HUES48 (cell line): Measurements from ENCODE around the gene RCBTB2.
"Not testable (repeated sequence)": the region's sequence is repeated elsewhere in the genome, so short reads cannot be mapped to it uniquely, and the experiment has no call there.

Experiments
- H3K27ac ChIP-seq: one replicate; pipeline ENCODE4 v1.7.0; 2013; ENCODE audit warnings: low read depth, low read length, inconsistent platforms
- H3K27me3 ChIP-seq: 2 replicates; pipeline ENCODE4 v1.6.1; 2013; ENCODE audit warnings: mild to moderate bottlenecking, low read length; ENCODE audit not compliant: control insufficient read depth, insufficient read depth
- H3K36me3 ChIP-seq: 2 replicates; pipeline ENCODE4 v1.6.1; 2013; ENCODE audit warnings: low read length; ENCODE audit not compliant: control insufficient read depth, insufficient read depth
- H3K4me1 ChIP-seq: 2 replicates; pipeline ENCODE4 v1.6.1; 2013; ENCODE audit warnings: mild to moderate bottlenecking, low read length; ENCODE audit not compliant: control insufficient read depth, insufficient read depth
- H3K4me3 ChIP-seq: 2 replicates; pipeline ENCODE4 v1.5.1; 2013; ENCODE audit warnings: mild to moderate bottlenecking, low read depth, low read length
- H3K9ac ChIP-seq: 2 replicates; pipeline ENCODE4 v1.6.1; 2013; ENCODE audit warnings: mild to moderate bottlenecking, low read depth, low read length, moderate library complexity
- H3K9me3 ChIP-seq: 2 replicates; pipeline ENCODE4 v1.6.1; 2013; ENCODE audit warnings: low read length; ENCODE audit not compliant: control insufficient read depth, insufficient read depth

RCBTB2 gene

GRCh38 chr13:48532506-48533499, at the start of gene RCBTB2:
RCBTB2 (minus strand) TSS chr13:48533080; CDS start chr13:48521939, 11,141 bp downstream.
- peak within 1 kb of the TSS; percentile 77 for H3K4me3 ChIP-seq
- peak within 1 kb of the TSS; percentile 74 for H3K9ac ChIP-seq
- no peaks in the 10 kb centered on the region for H3K9me3 ChIP-seq
- H3K36me3 ChIP-seq = no peaks in the 10 kb centered on the region
- peaks cover 14% of the 10 kb centered on the region for H3K4me1 ChIP-seq
- no peaks in the 10 kb centered on the region for H3K27me3 ChIP-seq
- H3K27ac ChIP-seq = peak within 1 kb of the TSS; percentile 97

GRCh38 chr13:48582084-48582483, 49.2 kb upstream of the RCBTB2 start:
- no peak overlapping the region for H3K9ac ChIP-seq
- H3K27me3 ChIP-seq = no peaks in the 10 kb centered on the region
- H3K27ac ChIP-seq = no peak overlapping the region
- no peak overlapping the region for H3K4me3 ChIP-seq
- peaks cover 11% of the 10 kb centered on the region for H3K4me1 ChIP-seq
- no peaks in the 10 kb centered on the region for H3K36me3 ChIP-seq
- no peaks in the 10 kb centered on the region for H3K9me3 ChIP-seq

- Histone ChIP-seq H3K36me3 (no peaks in the 10 kb centered on the region), H3K27ac (no peak overlapping the region), H3K4me3 (no peak overlapping the region), H3K4me1 (peaks cover 2% of the 10 kb centered on the region; the same call in 1 of the 2 replicates), H3K9me3 (no peaks in the 10 kb centered on the region), H3K27me3 (no peaks in the 10 kb centered on the region), H3K9ac (no peak overlapping the region)
Measured at GRCh38 chr13:48580896-48581295, 48.0 kb upstream of the RCBTB2 start.

- H3K4me3 ChIP-seq = no peak overlapping the region
- no peaks in the 10 kb centered on the region for H3K36me3 ChIP-seq
- no peak overlapping the region for H3K9ac ChIP-seq
- H3K9me3 ChIP-seq = no peaks in the 10 kb centered on the region
- no peak overlapping the region for H3K27ac ChIP-seq
- H3K27me3 ChIP-seq = no peaks in the 10 kb centered on the region
- no peaks in the 10 kb centered on the region for H3K4me1 ChIP-seq
Measured at GRCh38 chr13:48580185-48580803, 47.4 kb upstream of the RCBTB2 start.

- H3K9me3 ChIP-seq, H3K36me3 ChIP-seq, H3K27ac ChIP-seq, H3K4me1 ChIP-seq, H3K4me3 ChIP-seq, H3K27me3 ChIP-seq, H3K9ac ChIP-seq: not testable (repeated sequence)
Measured at GRCh38 chr13:48579919-48580180, 47.0 kb upstream of the RCBTB2 start.

GRCh38 chr13:48579165-48579918, 46.5 kb upstream of the RCBTB2 start:
- no peaks in the 10 kb centered on the region for H3K27me3 ChIP-seq
- H3K4me1 ChIP-seq = no peaks in the 10 kb centered on the region
- no peak overlapping the region for H3K27ac ChIP-seq
- H3K9me3 ChIP-seq = no peaks in the 10 kb centered on the region
- H3K4me3 ChIP-seq = no peak overlapping the region
- no peaks in the 10 kb centered on the region for H3K36me3 ChIP-seq
- no peak overlapping the region for H3K9ac ChIP-seq

- no peak overlapping the region for H3K9ac ChIP-seq
- no peaks in the 10 kb centered on the region for H3K4me1 ChIP-seq
- H3K27me3 ChIP-seq = no peaks in the 10 kb centered on the region
- no peak overlapping the region for H3K4me3 ChIP-seq
- no peak overlapping the region for H3K27ac ChIP-seq
- no peaks in the 10 kb centered on the region for H3K9me3 ChIP-seq
- H3K36me3 ChIP-seq = no peaks in the 10 kb centered on the region
Measured at GRCh38 chr13:48578516-48579164, 45.8 kb upstream of the RCBTB2 start.

- H3K9me3 ChIP-seq = no peaks in the 10 kb centered on the region
- no peaks in the 10 kb centered on the region for H3K4me1 ChIP-seq
- H3K36me3 ChIP-seq = no peaks in the 10 kb centered on the region
- H3K27me3 ChIP-seq = no peaks in the 10 kb centered on the region
- H3K4me3 ChIP-seq = no peak overlapping the region
- H3K27ac ChIP-seq = no peak overlapping the region
- no peak overlapping the region for H3K9ac ChIP-seq
Measured at GRCh38 chr13:48576448-48577010, 43.6 kb upstream of the RCBTB2 start.

GRCh38 chr13:48575031-48575430, 42.2 kb upstream of the RCBTB2 start:
- Histone ChIP-seq H3K4me1 (no peaks in the 10 kb centered on the region), H3K9me3 (no peaks in the 10 kb centered on the region), H3K27ac (no peak overlapping the region), H3K4me3 (no peak overlapping the region), H3K9ac (no peak overlapping the region), H3K36me3 (no peaks in the 10 kb centered on the region), H3K27me3 (no peaks in the 10 kb centered on the region)

GRCh38 chr13:48574041-48574796, 41.3 kb upstream of the RCBTB2 start:
- H3K4me1 ChIP-seq = no peaks in the 10 kb centered on the region
- H3K36me3 ChIP-seq = no peaks in the 10 kb centered on the region
- no peak overlapping the region for H3K27ac ChIP-seq
- no peaks in the 10 kb centered on the region for H3K9me3 ChIP-seq
- H3K4me3 ChIP-seq = no peak overlapping the region
- no peak overlapping the region for H3K9ac ChIP-seq
- no peaks in the 10 kb centered on the region for H3K27me3 ChIP-seq
